Skeletal muscle cell (primary cell): ENCODE data around the gene PPP2R2D.

Experiments
- DNase-seq: peaks from one replicate; pipeline ENCODE4 v3.0.0-alpha.2; 2010; ENCODE audit warnings: low read depth
- H3K4me3 ChIP-seq: 2 replicates; pipeline ENCODE4 v1.5.1; 2011; ENCODE audit warnings: low read depth, mild to moderate bottlenecking, control low read depth, low read length, moderate library complexity

Gene PPP2R2D

GRCh38 chr10:131921184-131921583 is 20.4 kb downstream of the PPP2R2D start:
- no peak overlapping the region for H3K4me3 ChIP-seq
- no peak for DNase-seq

- no peak for DNase-seq
Observed at GRCh38 chr10:131923038-131923756, 22.4 kb downstream of the PPP2R2D start.

GRCh38 chr10:131925011-131925649 is 24.3 kb downstream of the PPP2R2D start:
- H3K4me3 ChIP-seq: no peak overlapping the region
- DNase-seq: no peak

More at GRCh38 chr10:131923038-131923756, 22.4 kb downstream of the PPP2R2D start:
- H3K4me3 ChIP-seq: no peak overlapping the region

GRCh38 chr10:131925716-131926115 is 24.9 kb downstream of the PPP2R2D start:
- no peak for DNase-seq

GRCh38 chr10:131926253-131926652 is 25.4 kb downstream of the PPP2R2D start:
- DNase-seq: no peak
- H3K4me3 ChIP-seq: no peak overlapping the region

More at GRCh38 chr10:131925716-131926115, 24.9 kb downstream of the PPP2R2D start:
- no peak overlapping the region for H3K4me3 ChIP-seq

GRCh38 chr10:131926743-131927595 is 26.2 kb downstream of the PPP2R2D start:
- DNase-seq: no peak
- H3K4me3 ChIP-seq: no peak overlapping the region

- DNase-seq: peak; percentile 27
- no peak overlapping the region for H3K4me3 ChIP-seq
Observed at GRCh38 chr10:131928248-131929095, 27.7 kb downstream of the PPP2R2D start.

GRCh38 chr10:131929122-131929845 is 28.5 kb downstream of the PPP2R2D start:
- H3K4me3 ChIP-seq: no peak overlapping the region
- no peak for DNase-seq

- no peak overlapping the region for H3K4me3 ChIP-seq
- no peak for DNase-seq
Observed at GRCh38 chr10:131930150-131930549, 29.3 kb downstream of the PPP2R2D start.

- no peak overlapping the region for H3K4me3 ChIP-seq
- DNase-seq: no peak
Observed at GRCh38 chr10:131930586-131931330, 29.9 kb downstream of the PPP2R2D start.

GRCh38 chr10:131931981-131932380 is 31.2 kb downstream of the PPP2R2D start:
- no peak for DNase-seq
- no peak overlapping the region for H3K4me3 ChIP-seq

- DNase-seq: no peak
Observed at GRCh38 chr10:131933016-131933695, 32.3 kb downstream of the PPP2R2D start.

GRCh38 chr10:131933696-131934086 is 32.9 kb downstream of the PPP2R2D start:
- no peak for DNase-seq

More at GRCh38 chr10:131933016-131933695, 32.3 kb downstream of the PPP2R2D start:
- H3K4me3 ChIP-seq: no peak overlapping the region

GRCh38 chr10:131934769-131935168 is 34.0 kb downstream of the PPP2R2D start:
- H3K4me3 ChIP-seq: no peak overlapping the region
- DNase-seq: no peak

More at GRCh38 chr10:131933696-131934086, 32.9 kb downstream of the PPP2R2D start:
- no peak overlapping the region for H3K4me3 ChIP-seq

GRCh38 chr10:131935260-131935659 is 34.5 kb downstream of the PPP2R2D start:
- no peak overlapping the region for H3K4me3 ChIP-seq
- no peak for DNase-seq

GRCh38 chr10:131936294-131936693 is 35.5 kb downstream of the PPP2R2D start:
- H3K4me3 ChIP-seq: no peak overlapping the region
- no peak for DNase-seq

- no peak for DNase-seq
Observed at GRCh38 chr10:131936736-131937135, 35.9 kb downstream of the PPP2R2D start.

More at GRCh38 chr10:131936736-131937135, 35.9 kb downstream of the PPP2R2D start:
- no peak overlapping the region for H3K4me3 ChIP-seq
